ENCODE measurements around the gene SHH.

SHH gene

GRCh38 chr7:155835446-155836215, 23.4 kb upstream of the SHH start:
- DNase-seq: no peak
- TF ChIP-seq POLR2A (IDR thresholded peaks at IDR 0.05; ENCODE audit: low read length) (no peak), GATA1 (IDR thresholded peaks at IDR 0.05; ENCODE audit: low read depth, low read length) (no peak)

GRCh38 chr7:155834486-155835048, 22.3 kb upstream of the SHH start:
- TF ChIP-seq POLR2A (IDR thresholded peaks at IDR 0.05; ENCODE audit: low read length) (no peak), GATA1 (IDR thresholded peaks at IDR 0.05; ENCODE audit: low read depth, low read length) (no peak)
- no peak for DNase-seq

- no peak for DNase-seq
- TF ChIP-seq GATA1 (IDR thresholded peaks at IDR 0.05; ENCODE audit: low read depth, low read length) (no peak), POLR2A (IDR thresholded peaks at IDR 0.05; ENCODE audit: low read length) (no peak)
Observed at GRCh38 chr7:155833651-155834050, 21.4 kb upstream of the SHH start.

- no peak for DNase-seq
- no peak for TF ChIP-seq GATA1 (IDR thresholded peaks at IDR 0.05; ENCODE audit: low read depth, low read length)
- TF ChIP-seq POLR2A (IDR thresholded peaks at IDR 0.05; ENCODE audit: low read length): no peak
Observed at GRCh38 chr7:155832581-155832981, 20.3 kb upstream of the SHH start.

- DNase-seq: no peak
- TF ChIP-seq GATA1 (IDR thresholded peaks at IDR 0.05; ENCODE audit: low read depth, low read length) (no peak), POLR2A (IDR thresholded peaks at IDR 0.05; ENCODE audit: low read length) (no peak)
Observed at GRCh38 chr7:155831807-155832524, 19.7 kb upstream of the SHH start.

GRCh38 chr7:155830961-155831806, 18.9 kb upstream of the SHH start:
- no peak for DNase-seq
- no peak for TF ChIP-seq GATA1 (IDR thresholded peaks at IDR 0.05; ENCODE audit: low read depth, low read length)
- TF ChIP-seq POLR2A (IDR thresholded peaks at IDR 0.05; ENCODE audit: low read length): no peak

- no peak for TF ChIP-seq POLR2A (IDR thresholded peaks at IDR 0.05; ENCODE audit: low read length)
- TF ChIP-seq GATA1 (IDR thresholded peaks at IDR 0.05; ENCODE audit: low read depth, low read length): no peak
- DNase-seq: no peak
Observed at GRCh38 chr7:155829796-155830470, 17.7 kb upstream of the SHH start.

GRCh38 chr7:155825336-155825735, 13.1 kb upstream of the SHH start:
- no peak for DNase-seq
- TF ChIP-seq POLR2A (IDR thresholded peaks at IDR 0.05; ENCODE audit: low read length) (no peak), GATA1 (IDR thresholded peaks at IDR 0.05; ENCODE audit: low read depth, low read length) (no peak)

- TF ChIP-seq GATA1 (IDR thresholded peaks at IDR 0.05; ENCODE audit: low read depth, low read length) (no peak), POLR2A (IDR thresholded peaks at IDR 0.05; ENCODE audit: low read length) (no peak)
- DNase-seq: no peak
Observed at GRCh38 chr7:155824227-155824886, 12.1 kb upstream of the SHH start.

- no peak for DNase-seq
- no peak for TF ChIP-seq POLR2A (IDR thresholded peaks at IDR 0.05; ENCODE audit: low read length)
Observed at GRCh38 chr7:155821851-155822250, 9.6 kb upstream of the SHH start.

- no peak for DNase-seq
- no peak for TF ChIP-seq GATA1 (IDR thresholded peaks at IDR 0.05; ENCODE audit: low read depth, low read length)
- TF ChIP-seq POLR2A (IDR thresholded peaks at IDR 0.05; ENCODE audit: low read length): no peak
Observed at GRCh38 chr7:155820788-155821187, 8.5 kb upstream of the SHH start.

GRCh38 chr7:155820246-155820645, 8.0 kb upstream of the SHH start:
- TF ChIP-seq GATA1 (IDR thresholded peaks at IDR 0.05; ENCODE audit: low read depth, low read length): no peak
- DNase-seq: no peak

- TF ChIP-seq GATA1 (IDR thresholded peaks at IDR 0.05; ENCODE audit: low read depth, low read length) (no peak), POLR2A (IDR thresholded peaks at IDR 0.05; ENCODE audit: low read length) (no peak)
- no peak for DNase-seq
Observed at GRCh38 chr7:155819186-155819585, 6.9 kb upstream of the SHH start.
